Stomach (tissue), 9 donors: ENCODE measurements around the gene MDM4. TPM values are rescaled to one million over a fixed set of nuclear protein-coding genes. Genes with fewer than 3 reads are reported as not detected.

ENCODE experiments used
- DNase-seq, 2 donors: peaks; one replicate each; pipeline versions ENCODE4 v3.0.0 to v3.0.0-alpha.2; 2013 to 2019
- H3K27ac ChIP-seq, 5 donors: fragments of 200-600 bp in 4 of 5; sonication (generic) in 4 of 5; one replicate each; pipeline ENCODE4 v1.5.1; 2013 to 2019; ENCODE audit warnings: mild to moderate bottlenecking in 1 of 5, moderate library complexity in 1 of 5
- H3K27me3 ChIP-seq, 3 donors: fragments of 200-600 bp; sonication (generic); one replicate each; pipeline ENCODE4 v1.5.1; 2017 to 2019; ENCODE audit warnings: mixed run types in 1 of 3
- H3K36me3 ChIP-seq, 4 donors: fragments of 200-600 bp; sonication (generic); 1 replicate in 3 of 4; 2 replicates in 1 of 4; pipeline ENCODE4 v1.5.1; 2016 to 2019
- H3K4me1 ChIP-seq, 4 donors: fragments of 200-600 bp; sonication (generic); one replicate each; pipeline ENCODE4 v1.5.1; 2016 to 2019
- H3K4me3 ChIP-seq, 4 donors: fragments of 200-600 bp; sonication (generic) in 3 of 4; one replicate each; pipeline ENCODE4 v1.5.1; 2016 to 2019; ENCODE audit warnings: mild to moderate bottlenecking in 1 of 4
- H3K9me3 ChIP-seq, 4 donors: fragments of 200-600 bp; sonication (generic); one replicate each; pipeline ENCODE4 v1.5.1; 2016 to 2019
- EP300 ChIP-seq: sonication (generic); formaldehyde crosslinking; IDR thresholded peaks from one replicate; pipeline ENCODE4 v1.6.1; 2017; ENCODE audit warnings: antibody characterized with exemption
- POLR2A ChIP-seq, 4 donors: fragments of 450-650 bp; IDR thresholded peaks; one replicate each; pipeline ENCODE4 v1.6.1; 2016; ENCODE audit warnings: antibody characterized with exemption in 4 of 4, control low read depth in 2 of 4, mild to moderate bottlenecking in 1 of 4, moderate library complexity in 1 of 4
- POLR2AphosphoS5 ChIP-seq, 3 donors: sonication (generic); formaldehyde crosslinking; IDR thresholded peaks; one replicate each; pipeline ENCODE4 v1.6.1; 2016; ENCODE audit warnings: antibody characterized with exemption in 3 of 3
- WGBS, 5 donors: extraction: QIAGEN DNeasy Blood & Tissue Kit in 3 of 5; methylation state at CpG; one replicate each; pipeline versions ENCODE4 v1.1.5 to v1.1.7; 2013 to 2018; 5-methylcytosine and 5-hydroxymethylcytosine counted together
- intact Hi-C: fragments of 100-400 bp; cut with DNase I; formaldehyde crosslinking; loops from one replicate; pipeline ENCODE4 v1.15.1; 2023; ENCODE audit warnings: low total_unique reads
- polyA plus RNA-seq, 3 donors: library from polyadenylated mRNA; stranded (reverse); fragments of 200-250 nt; gene quantifications; one replicate each; pipeline ENCODE4 v1.2.3, GENCODE V29; 2013
- total RNA-seq, 5 donors: library from RNA; depleted of rRNA; stranded (reverse); fragments of >200 nt; gene quantifications; one replicate each; pipeline versions ENCODE4 v1.1.0 to v1.2.3, GENCODE V29; 2014 to 2016
- TF ChIP-seq, protein P1 (sequence below), 7 experiments: fragments of 450-650 bp in 4 of 7; fragments of 200-600 bp in 3 of 7; sonication (generic) in 3 of 7; IDR thresholded peaks; one replicate each; pipeline ENCODE4 v1.5.1; 2016 to 2019; ENCODE audit warnings: antibody characterized with exemption in 7 of 7, control low read depth in 2 of 7, mild to moderate bottlenecking in 1 of 7
- donor health status: healthy with polysubstance abuse.
- donor health status: Bipolar disorder and iron deficiency.
- donor health status: healthy.

MDM4 gene
- total and polyA plus RNA-seq, 8 donors, result 2.3 to 265 (median 44.4) TPM

GRCh38 chr1:204599596-204599995 is 83.4 kb downstream of the MDM4 start:
- TF ChIP-seq, protein P1, sequence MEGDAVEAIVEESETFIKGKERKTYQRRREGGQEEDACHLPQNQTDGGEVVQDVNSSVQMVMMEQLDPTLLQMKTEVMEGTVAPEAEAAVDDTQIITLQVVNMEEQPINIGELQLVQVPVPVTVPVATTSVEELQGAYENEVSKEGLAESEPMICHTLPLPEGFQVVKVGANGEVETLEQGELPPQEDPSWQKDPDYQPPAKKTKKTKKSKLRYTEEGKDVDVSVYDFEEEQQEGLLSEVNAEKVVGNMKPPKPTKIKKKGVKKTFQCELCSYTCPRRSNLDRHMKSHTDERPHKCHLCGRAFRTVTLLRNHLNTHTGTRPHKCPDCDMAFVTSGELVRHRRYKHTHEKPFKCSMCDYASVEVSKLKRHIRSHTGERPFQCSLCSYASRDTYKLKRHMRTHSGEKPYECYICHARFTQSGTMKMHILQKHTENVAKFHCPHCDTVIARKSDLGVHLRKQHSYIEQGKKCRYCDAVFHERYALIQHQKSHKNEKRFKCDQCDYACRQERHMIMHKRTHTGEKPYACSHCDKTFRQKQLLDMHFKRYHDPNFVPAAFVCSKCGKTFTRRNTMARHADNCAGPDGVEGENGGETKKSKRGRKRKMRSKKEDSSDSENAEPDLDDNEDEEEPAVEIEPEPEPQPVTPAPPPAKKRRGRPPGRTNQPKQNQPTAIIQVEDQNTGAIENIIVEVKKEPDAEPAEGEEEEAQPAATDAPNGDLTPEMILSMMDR (IDR thresholded peaks at IDR 0.05), result no peak
- Histone ChIP-seq H3K36me3 (no peaks in the 10 kb centered on the region), H3K27me3 (peaks cover 0 to 25% (median 0%) of the 10 kb centered on the region in 3 donors), H3K4me3 (no peak overlapping the region), H3K4me1 (no peaks in the 10 kb centered on the region), H3K27ac (no peak overlapping the region), H3K9me3 (no peaks in the 10 kb centered on the region)
- DNase-seq, result no peak
- 75 to 90% (median 86%) methylated on average over 10 of the region's 10 CpGs for WGBS, 5 donors
- intact Hi-C loops, result no loop called here

GRCh38 chr1:204600203-204600602 is 84.0 kb downstream of the MDM4 start:
- no peaks in the 10 kb centered on the region for H3K4me1 ChIP-seq
- peaks cover 0 to 29% (median 0%) of the 10 kb centered on the region in 3 donors for H3K27me3 ChIP-seq
- 86 to 89% (median 88%) methylated on average over 5 of the region's 5 CpGs for WGBS, 5 donors
- intact Hi-C loops, result no loop called here
- H3K4me3 ChIP-seq, result no peak overlapping the region
- TF ChIP-seq POLR2A (IDR thresholded peaks at IDR 0.05) (no peak), POLR2AphosphoS5 (IDR thresholded peaks at IDR 0.05) (no peak), EP300 (no peak)
- TF ChIP-seq, protein P1 (IDR thresholded peaks at IDR 0.05), result no peak
- no peaks in the 10 kb centered on the region for H3K9me3 ChIP-seq
- no peak overlapping the region for H3K27ac ChIP-seq
- no peak for DNase-seq
- H3K36me3 ChIP-seq, result no peaks in the 10 kb centered on the region

DNA sequence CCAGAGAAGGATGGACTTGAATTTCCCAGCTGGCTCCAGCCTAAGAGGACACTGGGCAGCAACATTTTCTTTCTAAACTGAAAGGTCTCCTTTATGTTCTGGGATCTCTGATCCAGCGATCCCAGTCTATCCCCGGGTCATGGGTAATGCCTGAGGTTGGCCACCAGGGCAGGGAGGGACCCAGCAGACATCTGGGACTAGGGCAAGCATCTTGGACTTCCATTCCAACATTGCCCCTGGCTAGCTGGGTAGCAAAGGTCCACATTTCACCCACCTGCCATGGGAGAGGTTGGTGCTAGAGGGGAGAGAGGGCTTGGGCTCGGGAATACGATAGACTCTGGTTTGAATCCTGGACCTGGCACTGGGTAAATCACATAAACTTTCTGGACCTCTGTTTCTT is 84.8 kb downstream of the MDM4 start:
- Histone ChIP-seq H3K27me3 (peaks cover 0 to 37% (median 3%) of the 10 kb centered on the region in 3 donors), H3K36me3 (no peaks in the 10 kb centered on the region), H3K27ac (no peak overlapping the region), H3K9me3 (no peaks in the 10 kb centered on the region), H3K4me3 (no peak overlapping the region), H3K4me1 (no peaks in the 10 kb centered on the region)
- intact Hi-C loops, result no loop called here
- WGBS, 5 donors, result 83 to 96% (median 93%) methylated on average over 4 of the region's 4 CpGs
- TF ChIP-seq POLR2A (IDR thresholded peaks at IDR 0.05), result no peak
- no peak for TF ChIP-seq POLR2AphosphoS5 (IDR thresholded peaks at IDR 0.05)
- TF ChIP-seq EP300, result no peak
- TF ChIP-seq, protein P1 (IDR thresholded peaks at IDR 0.05), result no peak
- DNase-seq, result no peak

DNA sequence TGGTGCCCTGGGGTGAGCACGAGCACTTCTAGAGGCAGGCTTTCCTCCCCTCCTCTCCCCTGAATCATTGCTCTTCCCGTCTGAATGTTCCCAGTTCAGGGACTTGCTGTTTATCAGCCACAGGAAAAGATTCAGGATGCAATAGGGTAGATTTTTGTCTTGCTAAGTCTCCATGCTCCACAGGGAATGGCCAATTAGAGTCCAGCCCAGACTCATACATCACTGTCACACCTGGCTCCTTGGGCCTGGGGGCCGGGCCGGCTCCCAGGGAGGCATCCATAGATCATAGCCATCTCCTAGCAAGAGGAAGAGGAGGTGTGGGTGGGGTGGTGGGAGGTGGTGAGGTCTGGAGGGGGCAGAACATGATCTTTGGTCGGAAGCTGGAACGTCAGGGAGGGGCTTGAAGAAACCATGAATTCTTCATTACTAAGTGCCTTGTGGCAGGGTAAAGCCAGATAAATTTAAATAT is 85.9 kb downstream of the MDM4 start:
- DNase-seq, result no peak
- TF ChIP-seq EP300 (no peak), POLR2A (IDR thresholded peaks at IDR 0.05) (no peak), POLR2AphosphoS5 (IDR thresholded peaks at IDR 0.05) (no peak)
- TF ChIP-seq, protein P1 (IDR thresholded peaks at IDR 0.05), result no peak
- Histone ChIP-seq H3K9me3 (no peaks in the 10 kb centered on the region), H3K27me3 (peaks cover 0 to 41% (median 3%) of the 10 kb centered on the region in 3 donors), H3K27ac (no peak overlapping the region), H3K4me1 (no peaks in the 10 kb centered on the region), H3K4me3 (no peak overlapping the region), H3K36me3 (no peaks in the 10 kb centered on the region)
- intact Hi-C loops, result no loop called here
- WGBS, 5 donors, result 42 to 47% (median 44%) methylated on average over 6 of the region's 6 CpGs
